Stimulated activated naive CD8-positive, alpha-beta T cell treated with anti-CD3 and anti-CD28 coated beads, Interleukin-15, Interleukin-2, amounts not matched to agents 100 U/mL and 50 U/mL, for 24 hours (primary cell): ENCODE data around the gene HBG2.

Experiments used
- ATAC-seq: fragments of 150-1000 bp; cut with Tn5 transposase; one replicate; pipeline ENCODE4 v1.10.0; 2021
- DNase-seq: peaks from one replicate; pipeline ENCODE4 v3.0.0; 2021

Gene HBG2

GRCh38 chr11:5229796-5230195 is 24.8 kb downstream of the HBG2 start:
- ATAC-seq (no peak), DNase-seq (no peak)

GRCh38 chr11:5229356-5229755 is 25.2 kb downstream of the HBG2 start:
- ATAC-seq (no peak), DNase-seq (no peak)

- ATAC-seq (no peak), DNase-seq (no peak)
Observed at GRCh38 chr11:5228124-5228523, 26.5 kb downstream of the HBG2 start.

- ATAC-seq (no peak), DNase-seq (no peak)
Observed at GRCh38 chr11:5227681-5228080, 26.9 kb downstream of the HBG2 start.

GRCh38 chr11:5226732-5227310 is 27.8 kb downstream of the HBG2 start, which contains the start of gene HBB:
TSS of gene HBB (minus strand) at chr11:5227071. CDS start at chr11:5227021, 50 bp downstream.
- ATAC-seq (no peak), DNase-seq (no peak)

GRCh38 chr11:5225480-5225871 is 29.1 kb downstream of the HBG2 start:
- no peak for ATAC-seq
- no peak for DNase-seq

DNA sequence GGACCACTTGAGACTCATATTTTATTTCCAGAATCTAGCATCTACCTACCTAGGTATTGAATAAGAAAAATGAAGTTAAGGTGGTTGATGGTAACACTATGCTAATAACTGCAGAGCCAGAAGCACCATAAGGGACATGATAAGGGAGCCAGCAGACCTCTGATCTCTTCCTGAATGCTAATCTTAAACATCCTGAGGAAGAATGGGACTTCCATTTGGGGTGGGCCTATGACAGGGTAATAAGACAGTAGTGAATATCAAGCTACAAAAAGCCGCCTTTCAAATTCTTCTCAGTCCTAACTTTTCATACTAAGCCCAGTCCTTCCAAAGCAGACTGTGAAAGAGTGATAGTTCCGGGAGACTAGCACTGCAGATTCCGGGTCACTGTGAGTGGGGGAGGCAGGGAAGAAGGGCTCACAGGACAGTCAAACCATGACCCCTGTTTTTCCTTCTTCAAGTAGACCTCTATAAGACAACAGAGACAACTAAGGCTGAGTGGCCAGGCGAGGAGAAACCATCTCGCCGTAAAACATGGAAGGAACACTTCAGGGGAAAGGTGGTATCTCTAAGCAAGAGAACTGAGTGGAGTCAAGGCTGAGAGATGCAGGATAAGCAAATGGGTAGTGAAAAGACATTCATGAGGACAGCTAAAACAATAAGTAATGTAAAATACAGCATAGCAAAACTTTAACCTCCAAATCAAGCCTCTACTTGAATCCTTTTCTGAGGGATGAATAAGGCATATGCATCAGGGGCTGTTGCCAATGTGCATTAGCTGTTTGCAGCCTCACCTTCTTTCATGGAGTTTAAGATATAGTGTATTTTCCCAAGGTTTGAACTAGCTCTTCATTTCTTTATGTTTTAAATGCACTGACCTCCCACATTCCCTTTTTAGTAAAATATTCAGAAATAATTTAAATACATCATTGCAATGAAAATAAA is 29.8 kb downstream of the HBG2 start:
- no peak for DNase-seq
- no peak for ATAC-seq

GRCh38 chr11:5223686-5224085 is 30.9 kb downstream of the HBG2 start:
- ATAC-seq (no peak), DNase-seq (no peak)

GRCh38 chr11:5223146-5223545 is 31.4 kb downstream of the HBG2 start:
- no peak for ATAC-seq
- DNase-seq = no peak

DNA sequence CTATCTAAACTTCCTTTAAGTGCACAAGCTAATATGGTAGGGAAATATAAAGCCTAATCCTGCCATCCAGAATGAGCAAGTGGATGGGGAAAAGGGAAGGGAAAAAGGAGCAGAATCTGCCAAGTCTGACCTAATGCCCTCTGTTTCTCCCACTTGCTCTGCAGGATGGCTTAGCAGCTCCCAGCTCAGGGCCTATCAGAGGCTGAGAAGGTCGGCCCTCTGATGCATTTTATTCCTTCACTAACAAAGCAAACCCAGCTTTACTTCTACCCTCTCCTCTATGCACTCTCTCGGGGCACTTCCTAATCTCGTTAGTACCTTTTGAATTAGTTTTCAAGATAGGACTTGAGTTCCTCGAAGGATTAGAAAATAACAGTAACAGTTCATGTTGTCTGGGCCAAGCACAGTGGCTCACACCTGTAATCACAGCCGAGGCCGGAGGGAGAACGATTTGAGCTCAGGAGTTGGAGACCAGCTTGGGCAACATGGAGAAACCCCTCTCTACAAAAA is 44.1 kb downstream of the HBG2 start:
- ATAC-seq (no peak), DNase-seq (no peak)

GRCh38 chr11:5204787-5205186 is 49.8 kb downstream of the HBG2 start:
- DNase-seq (no peak), ATAC-seq (no peak)

DNA sequence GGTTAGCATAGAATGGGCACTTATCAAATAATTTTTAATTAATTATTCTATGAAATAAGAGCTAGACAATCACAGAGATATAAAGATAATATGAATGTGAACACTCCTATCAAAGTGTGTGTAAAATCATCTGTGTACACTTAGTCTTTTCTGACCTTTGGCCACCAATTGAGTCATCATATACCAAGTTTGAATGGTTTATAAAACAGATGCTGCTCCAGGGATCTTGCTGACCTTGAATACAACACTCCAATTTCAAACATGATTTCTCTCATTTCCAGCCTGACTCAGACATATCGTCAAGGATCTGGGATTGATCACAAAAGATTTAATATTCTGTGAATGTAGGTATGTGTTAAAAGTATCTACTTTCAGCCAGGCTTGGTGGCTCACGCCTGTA is 51.2 kb downstream of the HBG2 start:
- DNase-seq (no peak), ATAC-seq (no peak)
